PFSK-1 (cell line): ENCODE results near the gene NMT2.

Source experiments
- FOXP2 ChIP-seq: optimal IDR thresholded peaks from 2 replicates; pipeline ENCODE3; 2011; ENCODE audit warnings: borderline replicate concordance, control low read depth, inconsistent platforms; ENCODE audit not compliant: insufficient read depth; ENCODE audit errors: extremely low read length, extremely low read depth
- POLR2AphosphoS5 ChIP-seq: IDR thresholded peaks from 2 replicates; pipeline ENCODE4 v1.6.1; 2012; ENCODE audit warnings: low read depth, mild to moderate bottlenecking, control low read depth, low read length, moderate library complexity
- REST ChIP-seq, 2 experiments: IDR thresholded peaks; 2 replicates each; pipeline versions ENCODE4 v1.6.1 to v1.8.0; 2011 to 2012; ENCODE audit warnings: low read depth in 2 of 2, low read length in 2 of 2, control low read depth in 1 of 2, inconsistent platforms in 1 of 2, mild to moderate bottlenecking in 1 of 2, moderate library complexity in 1 of 2; ENCODE audit not compliant: insufficient read depth in 1 of 2
- TAF1 ChIP-seq: IDR thresholded peaks from 2 replicates; pipeline ENCODE4 v1.6.1; 2012; ENCODE audit warnings: low read length, control low read depth, borderline replicate concordance; ENCODE audit not compliant: insufficient read depth

GRCh38 chr10:15197911-15198310, 29.4 kb upstream of the NMT2 start:
- TF ChIP-seq REST (IDR thresholded peaks at IDR 0.05; ENCODE audit: insufficient read depth in 1 of 2, low read depth in 2 of 2, low read length in 2 of 2) (no peak), POLR2AphosphoS5 (no peak), FOXP2 (no peak), TAF1 (no peak)
